ENCODE data around the gene TPSB2.

The TPSB2 gene

DNA sequence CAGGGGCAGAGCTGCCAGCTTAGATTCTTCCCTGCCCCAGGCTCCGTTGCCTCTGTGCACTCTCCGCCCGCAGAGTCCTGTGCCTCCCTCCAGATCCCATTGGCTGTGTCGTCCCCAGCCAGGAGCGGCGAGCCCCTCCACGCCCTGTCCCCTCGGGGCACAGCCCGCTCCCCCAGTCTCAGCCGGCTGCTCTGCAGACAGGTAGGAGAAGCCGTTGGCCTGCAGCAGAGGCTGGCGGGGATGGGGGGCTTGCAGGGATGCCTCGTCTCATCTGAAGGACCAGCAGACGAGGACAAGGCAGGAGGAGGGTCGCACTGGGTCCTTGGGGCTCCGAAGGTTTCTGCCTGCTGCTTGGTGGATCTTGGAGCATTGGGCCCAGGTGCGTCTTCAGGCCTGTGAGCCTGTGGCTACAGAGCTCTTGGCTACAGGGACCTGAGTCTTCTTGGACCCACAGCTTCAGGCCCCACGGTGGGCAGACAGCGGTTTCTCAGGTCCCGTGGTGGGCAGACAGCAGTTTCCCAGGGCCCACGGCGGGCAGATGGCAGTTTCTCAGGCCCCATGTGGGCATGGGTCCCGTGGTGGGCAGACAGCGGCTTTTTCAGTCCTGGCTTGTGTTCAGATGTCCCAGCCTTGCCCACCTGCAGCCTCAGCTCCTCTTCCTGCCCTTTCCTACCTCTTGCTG lies 10.9 kb downstream of the TPSB2 start:
- DNase-seq, result no peak

DNA sequence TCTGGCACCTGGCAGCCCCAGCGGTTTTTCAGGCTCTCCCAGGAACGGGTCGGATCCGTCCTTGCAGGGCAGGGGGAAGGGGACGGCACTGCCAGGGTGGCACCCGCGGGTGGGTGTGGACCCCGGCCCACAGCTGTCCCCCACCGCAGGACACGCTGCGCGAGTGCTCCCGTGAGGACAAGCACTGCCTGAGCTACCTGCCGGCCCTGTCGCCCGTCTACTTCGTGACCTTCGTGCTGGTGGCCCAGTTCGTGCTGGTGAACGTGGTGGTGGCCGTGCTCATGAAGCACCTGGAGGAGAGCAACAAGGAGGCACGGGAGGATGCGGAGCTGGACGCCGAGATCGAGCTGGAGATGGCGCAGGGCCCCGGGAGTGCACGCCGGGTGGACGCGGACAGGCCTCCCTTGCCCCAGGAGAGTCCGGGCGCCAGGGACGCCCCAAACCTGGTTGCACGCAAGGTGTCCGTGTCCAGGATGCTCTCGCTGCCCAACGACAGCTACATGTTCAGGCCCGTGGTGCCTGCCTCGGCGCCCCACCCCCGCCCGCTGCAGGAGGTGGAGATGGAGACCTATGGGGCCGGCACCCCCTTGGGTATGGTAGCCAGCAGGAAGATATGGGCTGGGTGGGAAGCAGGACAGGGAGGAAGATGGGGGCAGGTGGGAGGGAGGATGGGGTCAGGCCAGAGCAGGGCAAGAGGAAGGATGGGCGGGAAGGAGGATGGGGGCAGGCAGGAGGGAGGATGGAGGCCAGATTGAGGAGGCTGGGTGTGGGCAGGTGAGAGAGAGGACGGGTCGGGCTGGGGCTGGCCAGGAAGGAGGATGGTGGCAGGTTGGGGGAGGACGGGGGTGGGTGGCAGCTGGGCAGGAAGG lies 11.7 kb downstream of the TPSB2 start:
- DNase-seq, result no peak

DNA sequence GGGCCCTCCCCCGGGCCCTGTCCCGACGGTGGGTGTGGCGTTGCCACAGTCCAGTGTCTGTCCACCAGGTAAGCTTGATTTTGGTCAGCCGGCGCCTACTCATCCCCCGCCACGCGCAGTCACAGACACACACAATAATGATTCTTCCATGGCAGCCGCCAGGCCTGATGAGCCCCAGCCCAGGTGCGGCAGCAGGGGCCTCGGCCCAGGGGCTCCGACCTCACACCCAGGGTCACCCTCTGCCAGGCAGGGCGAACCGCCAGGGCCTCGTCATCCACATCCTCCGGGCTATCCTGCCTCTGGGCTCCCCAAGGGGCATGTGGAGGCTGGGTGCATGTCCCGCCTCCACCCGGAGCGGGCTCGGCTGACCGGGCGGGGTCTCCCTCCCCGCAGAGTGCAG lies 12.5 kb downstream of the TPSB2 start:
- DNase-seq, result no peak

DNA sequence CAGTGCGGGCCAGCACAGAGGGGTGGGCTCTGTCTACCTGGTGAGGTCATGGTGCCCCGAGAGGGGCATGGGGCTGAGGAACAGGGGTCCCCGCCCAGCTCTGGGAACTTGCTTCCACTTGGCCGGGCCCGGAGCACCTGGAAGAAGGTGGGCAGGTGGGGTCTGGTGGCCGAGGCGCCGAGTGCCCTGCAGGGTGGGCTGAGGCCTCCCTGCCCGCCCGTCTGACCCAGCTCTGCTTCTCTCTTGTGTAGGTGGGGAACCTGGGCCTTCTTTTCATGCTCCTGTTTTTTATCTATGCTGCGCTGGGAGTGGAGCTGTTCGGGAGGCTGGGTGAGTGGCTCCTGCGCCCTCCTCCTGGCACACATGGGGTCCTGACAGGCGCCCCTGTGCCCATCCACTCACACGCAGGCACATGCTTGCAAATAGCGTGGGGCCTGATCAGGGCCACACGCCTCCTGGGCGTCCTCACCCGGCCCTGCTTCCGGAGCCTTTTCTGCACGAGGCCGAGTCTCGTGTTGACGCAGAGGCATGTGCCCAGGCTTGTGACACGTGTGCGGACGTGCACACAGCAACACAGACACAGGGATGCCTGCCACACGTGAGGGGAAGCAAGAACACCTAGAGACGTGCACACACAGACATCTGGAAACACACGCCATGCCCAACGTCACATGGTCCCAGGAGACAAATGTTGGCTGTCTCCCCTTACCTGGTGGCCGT lies 13.1 kb downstream of the TPSB2 start:
- DNase-seq, result no peak

DNA sequence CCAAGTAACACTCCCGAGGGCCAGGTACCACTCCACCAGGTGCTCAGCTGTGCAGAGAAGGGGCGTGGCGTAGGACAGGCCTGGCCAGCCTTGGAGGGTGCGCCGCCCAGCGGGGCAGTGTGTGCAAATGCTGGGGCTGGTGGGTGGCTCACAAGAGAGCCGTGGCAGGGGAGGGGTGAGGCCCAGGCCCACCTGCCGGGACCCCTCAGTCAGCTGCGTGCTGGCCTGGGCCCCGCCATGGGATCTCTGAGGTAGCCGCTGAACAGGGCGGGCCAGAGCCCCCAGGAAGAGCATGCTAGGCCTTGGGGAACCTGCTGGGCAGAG lies 13.7 kb downstream of the TPSB2 start:
- no peak for DNase-seq

DNA sequence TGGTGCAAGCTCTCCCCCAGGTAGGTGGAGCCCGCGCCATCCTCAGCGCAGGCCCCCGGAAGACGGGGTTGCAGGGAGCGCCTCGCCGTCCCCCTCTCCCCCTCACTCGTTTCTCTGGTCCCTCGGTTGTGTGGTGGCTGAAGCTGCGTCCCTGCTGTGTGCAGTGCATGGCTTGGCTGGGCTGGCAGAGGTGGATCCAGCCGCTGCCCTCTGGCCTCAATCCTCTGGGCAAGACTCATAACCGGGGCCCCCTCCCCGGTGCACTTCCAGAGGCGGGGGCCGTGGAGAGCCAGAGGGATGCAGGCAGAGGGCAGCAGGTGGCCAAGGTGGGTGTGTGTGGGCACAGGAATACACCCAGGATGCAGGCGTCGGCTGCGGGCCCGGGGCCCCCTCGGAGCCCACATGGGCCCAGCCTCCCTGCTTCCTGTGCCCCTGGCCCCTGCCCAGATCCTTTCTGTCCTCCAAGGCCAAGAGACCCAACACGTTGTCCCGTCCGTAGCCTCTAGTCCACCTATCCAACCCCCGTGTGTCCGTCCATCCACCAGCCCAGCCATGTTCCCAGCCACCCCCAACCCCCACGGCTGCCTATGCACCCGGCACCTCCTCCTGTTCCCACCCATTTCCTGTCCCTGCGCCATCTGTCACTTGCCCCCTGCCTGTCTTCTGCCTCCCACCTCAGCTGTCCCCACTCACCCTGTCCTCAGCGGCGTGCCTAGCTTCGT lies 14.2 kb downstream of the TPSB2 start:
- DNase-seq, result no peak

DNA sequence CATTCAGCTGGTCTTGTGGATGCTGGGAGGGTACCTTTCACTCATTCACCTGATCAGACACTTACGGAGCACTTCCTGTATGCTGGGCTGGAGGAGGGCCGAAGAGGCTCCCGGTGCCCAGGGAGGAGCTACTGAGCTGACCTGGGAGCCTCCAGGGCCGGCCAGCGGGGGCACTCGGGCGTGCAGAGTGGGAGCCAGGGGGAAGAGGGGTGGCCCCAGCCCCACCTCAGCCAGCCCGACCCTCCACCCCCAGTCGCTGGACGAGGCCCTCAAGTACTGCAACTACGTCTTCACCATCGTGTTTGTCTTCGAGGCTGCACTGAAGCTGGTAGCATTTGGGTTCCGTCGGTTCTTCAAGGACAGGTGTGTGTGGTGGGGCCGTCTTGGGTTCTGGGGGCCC lies 15.3 kb downstream of the TPSB2 start:
- DNase-seq, result no peak

DNA sequence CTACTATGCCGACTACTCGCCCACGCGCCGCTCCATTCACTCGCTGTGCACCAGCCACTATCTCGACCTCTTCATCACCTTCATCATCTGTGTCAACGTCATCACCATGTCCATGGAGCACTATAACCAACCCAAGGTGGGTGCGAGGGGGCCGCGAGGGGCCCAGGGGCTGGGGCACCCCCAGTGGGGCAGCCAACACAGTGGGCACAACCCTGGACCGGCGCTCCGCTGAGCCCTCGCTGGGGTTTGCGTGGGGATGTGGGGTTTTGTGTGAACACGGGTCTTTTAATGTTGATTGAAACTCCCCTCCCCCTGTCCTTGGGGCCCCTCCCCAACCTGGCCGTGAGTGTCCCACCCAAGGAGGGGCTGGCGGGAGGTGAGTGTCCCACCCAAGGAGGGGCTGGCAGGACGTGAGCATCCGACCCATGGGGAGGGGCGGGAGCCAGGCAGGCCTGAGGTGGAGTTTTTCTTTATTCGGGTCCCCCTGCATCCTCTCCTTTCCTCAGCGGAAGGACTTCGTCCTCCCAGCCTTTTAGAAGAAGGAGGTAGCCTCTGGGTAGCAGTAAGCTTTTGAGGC lies 16.1 kb downstream of the TPSB2 start:
- DNase-seq, result no peak

DNA sequence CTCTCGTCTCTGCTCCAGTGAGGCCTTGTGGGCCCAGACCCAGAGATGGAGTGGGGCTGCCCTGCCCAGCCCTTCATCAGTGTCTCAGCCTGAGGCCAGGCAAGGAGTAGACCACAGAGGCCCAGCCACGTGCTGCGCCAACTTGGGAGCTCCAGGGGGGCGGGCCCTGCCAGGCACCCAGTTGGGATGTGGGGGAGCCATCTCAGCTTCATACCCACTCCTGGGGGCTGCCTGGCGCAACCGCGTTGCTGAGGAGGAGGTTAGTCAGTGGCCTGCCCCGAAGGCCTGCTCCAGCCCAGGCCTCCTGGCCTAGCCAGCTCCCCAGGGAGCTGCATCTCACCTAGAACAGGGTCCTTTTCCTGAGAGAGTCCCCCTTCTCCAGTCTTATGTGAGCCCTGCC lies 16.8 kb downstream of the TPSB2 start:
- DNase-seq, result no peak

DNA sequence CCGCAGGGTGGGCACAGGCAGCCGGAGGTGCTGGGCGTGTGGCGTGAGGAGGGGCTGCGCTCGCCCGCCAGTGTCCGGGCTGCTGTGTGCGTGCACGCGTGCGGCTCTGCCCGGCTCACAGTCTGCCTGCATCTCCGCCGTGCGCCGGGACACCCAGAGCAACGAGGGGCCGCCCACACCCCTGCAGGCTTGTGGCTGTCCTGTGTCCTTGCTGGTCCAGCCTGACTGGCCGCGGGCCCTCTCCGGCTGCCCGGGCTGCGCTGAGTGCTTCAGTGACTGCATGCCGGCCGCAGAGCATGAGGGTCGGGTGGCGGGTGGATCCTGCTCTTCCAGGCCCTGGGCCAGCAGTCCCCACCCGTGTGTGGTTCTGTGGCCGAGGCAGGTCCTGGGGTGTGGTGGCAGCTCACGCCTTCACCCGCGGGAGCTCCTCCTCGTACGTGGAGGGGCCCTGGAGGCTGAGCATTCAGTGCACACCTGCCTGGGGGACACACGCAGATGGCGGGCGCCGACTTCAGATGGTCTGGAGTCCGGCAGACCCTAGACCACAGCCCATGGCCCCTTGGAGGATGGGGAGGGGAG lies 17.3 kb downstream of the TPSB2 start:
- DNase-seq, result no peak

DNA sequence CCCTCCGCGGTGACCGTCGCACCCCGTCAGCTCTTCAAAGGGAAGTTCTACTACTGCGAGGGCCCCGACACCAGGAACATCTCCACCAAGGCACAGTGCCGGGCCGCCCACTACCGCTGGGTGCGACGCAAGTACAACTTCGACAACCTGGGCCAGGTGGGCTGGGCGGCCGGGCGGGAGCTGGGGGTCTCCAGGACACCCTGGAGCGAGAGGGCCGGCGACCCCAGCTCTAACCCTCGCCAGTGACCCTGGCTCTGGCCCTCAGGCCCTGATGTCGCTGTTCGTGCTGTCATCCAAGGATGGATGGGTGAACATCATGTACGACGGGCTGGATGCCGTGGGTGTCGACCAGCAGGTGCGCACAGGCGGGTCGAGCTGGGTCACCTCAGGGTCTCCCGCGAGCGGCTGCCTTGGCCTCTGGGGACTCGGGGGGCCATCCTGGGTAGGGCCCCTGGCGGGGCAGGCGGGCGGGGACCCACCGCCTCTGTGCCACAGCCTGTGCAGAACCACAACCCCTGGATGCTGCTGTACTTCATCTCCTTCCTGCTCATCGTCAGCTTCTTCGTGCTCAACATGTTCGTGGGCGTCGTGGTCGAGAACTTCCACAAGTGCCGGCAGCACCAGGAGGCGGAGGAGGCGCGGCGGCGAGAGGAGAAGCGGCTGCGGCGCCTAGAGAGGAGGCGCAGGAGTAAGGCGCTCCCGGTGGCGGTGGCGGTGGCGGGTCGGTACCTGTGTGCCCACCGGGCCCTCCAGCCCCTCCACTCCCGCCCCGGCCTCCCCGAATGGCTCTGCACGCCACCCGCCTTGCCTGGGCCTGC lies 18.3 kb downstream of the TPSB2 start:
- DNase-seq, result no peak

DNA sequence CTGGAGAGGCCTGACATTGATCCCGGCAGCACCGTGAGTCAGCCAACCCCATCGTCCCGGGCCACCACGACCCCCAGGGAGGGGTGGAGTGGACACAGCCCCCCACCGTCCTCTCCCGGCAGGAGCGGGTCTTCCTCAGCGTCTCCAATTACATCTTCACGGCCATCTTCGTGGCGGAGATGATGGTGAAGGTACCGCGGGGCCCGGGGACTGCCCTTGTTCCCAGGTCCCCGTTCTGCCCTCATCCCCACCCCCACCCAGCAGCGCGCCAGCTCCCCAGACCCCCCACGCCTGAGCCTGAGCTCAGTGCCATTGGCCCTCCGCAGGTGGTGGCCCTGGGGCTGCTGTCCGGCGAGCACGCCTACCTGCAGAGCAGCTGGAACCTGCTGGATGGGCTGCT lies 19.5 kb downstream of the TPSB2 start:
- no peak for DNase-seq

DNA sequence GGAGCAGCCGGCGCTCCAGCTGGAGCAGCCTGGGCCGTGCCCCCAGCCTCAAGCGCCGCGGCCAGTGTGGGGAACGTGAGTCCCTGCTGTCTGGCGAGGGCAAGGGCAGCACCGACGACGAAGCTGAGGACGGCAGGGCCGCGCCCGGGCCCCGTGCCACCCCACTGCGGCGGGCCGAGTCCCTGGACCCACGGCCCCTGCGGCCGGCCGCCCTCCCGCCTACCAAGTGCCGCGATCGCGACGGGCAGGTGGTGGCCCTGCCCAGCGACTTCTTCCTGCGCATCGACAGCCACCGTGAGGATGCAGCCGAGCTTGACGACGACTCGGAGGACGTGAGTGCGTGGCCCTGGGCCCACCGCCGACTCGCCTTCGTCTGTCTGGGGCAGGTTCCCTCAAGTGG lies 20.9 kb downstream of the TPSB2 start:
- DNase-seq, result no peak

DNA sequence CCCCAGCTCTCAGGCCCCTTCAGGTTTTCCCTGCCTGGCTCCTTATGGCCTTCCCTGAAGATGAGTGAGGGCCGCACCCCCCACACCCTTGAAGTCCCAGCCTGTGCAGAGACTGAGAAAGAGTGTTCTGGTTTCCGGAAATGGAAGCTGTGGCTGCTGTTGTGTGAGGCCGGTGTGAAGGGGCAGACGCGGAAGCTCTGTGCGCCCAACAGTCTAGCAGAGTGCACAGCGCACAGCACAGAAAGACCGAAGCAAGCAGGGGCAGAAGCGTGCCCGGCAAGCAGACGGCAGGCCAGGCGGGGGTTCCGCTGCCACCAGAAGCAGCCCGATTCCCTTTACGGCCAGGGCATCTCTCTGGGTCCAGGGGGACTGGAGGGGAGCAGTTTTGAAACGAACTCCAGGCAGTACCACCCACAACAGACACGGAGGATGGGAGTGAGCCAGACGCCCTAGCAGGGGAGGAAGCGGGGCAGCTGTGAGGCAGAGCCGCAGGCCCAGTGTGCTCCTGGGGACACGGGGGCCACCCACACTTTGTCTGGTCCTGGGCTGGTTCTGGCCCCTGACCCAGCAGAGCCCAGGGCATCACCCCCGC lies 21.6 kb downstream of the TPSB2 start:
- no peak for DNase-seq

DNA sequence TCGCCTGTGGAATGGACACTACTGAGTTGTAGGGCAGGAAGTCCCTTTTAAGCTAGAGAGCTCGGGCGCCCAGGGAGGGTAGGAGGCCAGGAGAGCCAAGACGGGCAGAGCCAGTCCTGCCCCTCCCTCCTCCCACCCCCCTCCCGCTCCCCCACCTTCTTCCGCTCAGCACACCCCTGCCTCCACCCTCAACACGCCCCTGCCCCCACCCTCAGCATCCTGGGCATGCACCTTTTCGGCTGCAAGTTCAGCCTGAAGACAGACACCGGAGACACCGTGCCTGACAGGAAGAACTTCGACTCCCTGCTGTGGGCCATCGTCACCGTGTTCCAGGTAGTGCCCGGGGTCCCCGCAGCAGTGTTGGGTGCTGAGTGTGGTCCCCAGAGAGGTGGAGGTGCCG lies 23.2 kb downstream of the TPSB2 start:
- DNase-seq, result no peak

DNA sequence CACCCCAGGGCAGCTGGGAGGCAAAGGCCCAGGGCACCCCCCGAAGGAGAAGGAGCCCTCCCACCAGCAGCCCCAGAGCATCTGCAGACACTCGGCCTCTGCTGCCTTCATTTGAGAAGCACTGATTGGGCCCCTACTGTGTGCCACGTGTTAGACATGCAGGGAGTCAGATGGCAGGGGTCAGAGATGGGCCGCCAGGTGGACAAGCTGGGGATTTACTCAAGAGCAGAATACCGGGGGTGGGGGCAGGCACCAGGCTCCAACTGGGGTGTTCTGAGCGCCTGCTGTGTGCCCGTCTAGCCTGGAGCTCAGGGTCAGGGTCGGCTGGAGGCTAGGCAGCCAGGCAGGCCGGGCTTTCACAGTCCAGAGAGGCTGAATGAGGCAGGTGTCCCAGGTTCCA lies 23.7 kb downstream of the TPSB2 start:
- DNase-seq, result no peak

DNA sequence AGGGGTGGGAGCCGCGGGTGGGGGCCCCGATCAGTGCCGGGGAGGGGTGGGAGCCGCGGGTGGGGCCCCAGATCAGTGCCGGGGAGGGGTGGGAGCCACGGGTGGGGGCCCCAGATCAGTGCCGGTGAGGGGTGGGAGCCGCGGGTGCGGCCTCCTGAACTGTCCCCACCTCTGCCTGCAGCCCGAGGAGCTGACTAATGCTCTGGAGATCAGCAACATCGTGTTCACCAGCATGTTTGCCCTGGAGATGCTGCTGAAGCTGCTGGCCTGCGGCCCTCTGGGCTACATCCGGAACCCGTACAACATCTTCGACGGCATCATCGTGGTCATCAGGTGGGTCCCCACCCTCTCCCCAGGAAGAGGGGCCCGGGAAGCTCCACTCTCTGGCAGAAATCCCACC lies 25.1 kb downstream of the TPSB2 start:
- no peak for DNase-seq

DNA sequence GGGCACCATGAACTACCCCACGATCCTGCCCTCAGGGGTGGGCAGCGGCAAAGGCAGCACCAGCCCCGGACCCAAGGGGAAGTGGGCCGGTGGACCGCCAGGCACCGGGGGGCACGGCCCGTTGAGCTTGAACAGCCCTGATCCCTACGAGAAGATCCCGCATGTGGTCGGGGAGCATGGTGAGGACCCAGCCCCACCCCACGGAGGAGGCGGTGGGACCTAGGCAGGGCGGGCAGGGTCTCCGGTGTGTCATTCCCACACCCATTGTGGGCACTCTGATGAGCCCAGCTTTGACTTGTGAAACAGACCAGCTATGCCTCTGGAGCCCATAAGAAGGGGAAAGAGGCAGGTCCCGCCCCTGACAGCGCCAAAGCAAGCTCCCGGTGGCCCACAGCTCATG lies 27.7 kb downstream of the TPSB2 start:
- no peak for DNase-seq

DNA sequence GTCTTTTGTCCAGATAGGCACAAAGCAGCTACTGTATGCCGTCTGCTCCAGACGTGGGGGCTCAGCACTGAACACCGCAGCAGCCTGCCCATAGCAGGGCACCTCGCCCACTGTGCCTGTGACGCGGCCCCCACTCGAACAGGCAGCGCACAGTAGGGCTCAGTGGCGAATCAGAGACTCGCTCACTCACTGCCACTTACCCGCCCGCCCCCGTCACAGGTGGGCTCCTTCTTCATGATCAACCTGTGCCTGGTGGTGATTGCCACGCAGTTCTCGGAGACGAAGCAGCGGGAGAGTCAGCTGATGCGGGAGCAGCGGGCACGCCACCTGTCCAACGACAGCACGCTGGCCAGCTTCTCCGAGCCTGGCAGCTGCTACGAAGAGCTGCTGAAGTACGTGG lies 28.5 kb downstream of the TPSB2 start:
- DNase-seq, result no peak

DNA sequence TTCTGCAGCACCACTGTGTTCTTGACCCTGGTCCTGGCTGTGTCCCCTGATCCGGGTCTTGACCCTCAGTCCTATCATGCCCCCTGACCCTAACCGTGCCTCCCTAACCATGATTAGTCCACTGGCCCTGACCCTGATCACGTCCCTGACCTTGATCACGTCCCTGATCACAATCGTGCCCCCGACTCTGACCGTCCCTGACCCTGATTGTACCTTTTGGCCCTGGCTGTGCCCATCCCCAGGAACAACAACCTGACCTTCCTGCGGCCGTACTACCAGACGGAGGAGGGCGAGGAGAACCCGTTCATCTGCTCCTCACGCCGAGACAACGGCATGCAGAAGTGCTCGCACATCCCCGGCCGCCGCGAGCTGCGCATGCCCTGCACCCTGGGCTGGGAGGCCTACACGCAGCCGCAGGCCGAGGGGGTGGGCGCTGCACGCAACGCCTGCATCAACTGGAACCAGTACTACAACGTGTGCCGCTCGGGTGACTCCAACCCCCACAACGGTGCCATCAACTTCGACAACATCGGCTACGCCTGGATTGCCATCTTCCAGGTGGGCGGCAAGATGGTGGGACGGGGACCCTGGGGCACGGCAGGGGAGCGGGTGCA lies 29.9 kb downstream of the TPSB2 start:
- no peak for DNase-seq
